Breast epithelium (tissue), 4 donors: ENCODE results near the gene STXBP4. TPM values are rescaled to one million over a fixed set of nuclear protein-coding genes. Genes with fewer than 3 reads are reported as not detected.

ENCODE experiments used
- DNase-seq, 2 donors: peaks; one replicate each; pipeline ENCODE4 v3.0.0-alpha.2; 2019; ENCODE audit warnings: low spot score in 2 of 2
- H3K27ac ChIP-seq, 2 donors: fragments of 200-600 bp; sonication (generic) in 1 of 2; one replicate each; pipeline ENCODE4 v1.5.1; 2016 to 2019; ENCODE audit warnings: mild to moderate bottlenecking in 1 of 2
- H3K27me3 ChIP-seq, 2 donors: fragments of 200-600 bp; sonication (generic) in 1 of 2; one replicate each; pipeline versions ENCODE4 v1.5.1 to v1.6.0; 2017 to 2019; ENCODE audit warnings: control low read depth in 1 of 2, mild to moderate bottlenecking in 1 of 2
- H3K36me3 ChIP-seq: fragments of 200-600 bp; one replicate; pipeline ENCODE4 v1.5.1; 2019
- H3K4me1 ChIP-seq, 2 donors: fragments of 200-600 bp; sonication (generic); one replicate each; pipeline ENCODE4 v1.5.1; 2016 to 2019; ENCODE audit warnings: control low read depth in 1 of 2
- H3K4me3 ChIP-seq, 3 donors: fragments of 200-600 bp; sonication (generic); 1 replicate in 2 of 3; 2 replicates in 1 of 3; pipeline ENCODE4 v1.5.1; 2016 to 2019; ENCODE audit warnings: mild to moderate bottlenecking in 3 of 3, moderate library complexity in 2 of 3
- H3K9me3 ChIP-seq, 2 donors: fragments of 200-600 bp; sonication (generic) in 1 of 2; one replicate each; pipeline ENCODE4 v1.5.1; 2016 to 2019; ENCODE audit warnings: control low read depth in 1 of 2
- CTCF ChIP-seq, 3 donors: fragments of 450-650 bp; IDR thresholded peaks; one replicate each; pipeline ENCODE4 v1.5.1; 2016 to 2017; ENCODE audit warnings: antibody characterized with exemption in 3 of 3, mild to moderate bottlenecking in 3 of 3, moderate library complexity in 3 of 3
- POLR2A ChIP-seq: fragments of 450-650 bp; IDR thresholded peaks from one replicate; pipeline ENCODE4 v1.6.1; 2016; ENCODE audit warnings: antibody characterized with exemption, mild to moderate bottlenecking, moderate library complexity
- POLR2AphosphoS5 ChIP-seq, 3 donors: sonication (generic); formaldehyde crosslinking; IDR thresholded peaks; one replicate each; pipeline ENCODE4 v1.6.1; 2017; ENCODE audit warnings: antibody characterized with exemption in 3 of 3
- intact Hi-C: fragments of 100-400 bp; cut with DNase I; formaldehyde crosslinking; loops from one replicate; pipeline ENCODE4 v1.15.1; 2023; ENCODE audit warnings: low total_unique reads
- total RNA-seq, 3 donors: library from RNA; depleted of rRNA; stranded (reverse); fragments of >200 nt; gene quantifications; one replicate each; pipeline ENCODE4 v1.1.0, GENCODE V29; 2016

STXBP4 gene
- total RNA-seq, 3 donors from 2014 or later, result 10.4 to 29.2 (median 20.2) TPM

- H3K4me1 ChIP-seq, result peaks cover 0 to 4% of the 10 kb centered on the region in 2 donors
- TF ChIP-seq POLR2A, result no peak
- TF ChIP-seq POLR2AphosphoS5 (IDR thresholded peaks at IDR 0.05), result no peak
- no peak for TF ChIP-seq CTCF (IDR thresholded peaks at IDR 0.05)
- H3K9me3 ChIP-seq, result no peaks in the 10 kb centered on the region
- H3K27me3 ChIP-seq, result no peaks in the 10 kb centered on the region
- no peak overlapping the region for H3K4me3 ChIP-seq
- H3K36me3 ChIP-seq, result no peaks in the 10 kb centered on the region
- no peak for DNase-seq
- intact Hi-C loops, result no loop called here
- H3K27ac ChIP-seq, result no peak overlapping the region
Observed at GRCh38 chr17:55120651-55121050, 152.1 kb downstream of the STXBP4 start.

- peaks cover 0 to 4% of the 10 kb centered on the region in 2 donors for H3K4me1 ChIP-seq
- H3K27ac ChIP-seq, result no peak overlapping the region
- intact Hi-C loops, result no loop called here
- TF ChIP-seq CTCF (IDR thresholded peaks at IDR 0.05), result no peak
- TF ChIP-seq POLR2AphosphoS5 (IDR thresholded peaks at IDR 0.05), result no peak
- no peak for TF ChIP-seq POLR2A
- no peaks in the 10 kb centered on the region for H3K36me3 ChIP-seq
- DNase-seq, result no peak
- H3K9me3 ChIP-seq, result no peaks in the 10 kb centered on the region
- H3K4me3 ChIP-seq, result no peak overlapping the region
- no peaks in the 10 kb centered on the region for H3K27me3 ChIP-seq
Observed at GRCh38 chr17:55121268-55121667, 152.7 kb downstream of the STXBP4 start.

GRCh38 chr17:55122114-55122513 is 153.5 kb downstream of the STXBP4 start:
- no peaks in the 10 kb centered on the region for H3K36me3 ChIP-seq
- no peak overlapping the region for H3K27ac ChIP-seq
- no peak for DNase-seq
- H3K27me3 ChIP-seq, result no peaks in the 10 kb centered on the region
- H3K4me3 ChIP-seq, result no peak overlapping the region
- H3K9me3 ChIP-seq, result no peaks in the 10 kb centered on the region
- no peak for TF ChIP-seq CTCF (IDR thresholded peaks at IDR 0.05)
- no peak for TF ChIP-seq POLR2AphosphoS5 (IDR thresholded peaks at IDR 0.05)
- TF ChIP-seq POLR2A, result no peak
- no peaks in the 10 kb centered on the region for H3K4me1 ChIP-seq
- intact Hi-C loops, result no loop called here

GRCh38 chr17:55124730-55125360 is 156.3 kb downstream of the STXBP4 start:
- no peaks in the 10 kb centered on the region for H3K27me3 ChIP-seq
- no peaks in the 10 kb centered on the region for H3K4me1 ChIP-seq
- intact Hi-C loops, result no loop called here
- no peak for DNase-seq
- H3K9me3 ChIP-seq, result no peaks in the 10 kb centered on the region
- H3K27ac ChIP-seq, result no peak overlapping the region
- TF ChIP-seq POLR2A, result no peak
- no peak for TF ChIP-seq POLR2AphosphoS5 (IDR thresholded peaks at IDR 0.05)
- no peak for TF ChIP-seq CTCF (IDR thresholded peaks at IDR 0.05)
- H3K36me3 ChIP-seq, result no peaks in the 10 kb centered on the region
- no peak overlapping the region for H3K4me3 ChIP-seq

GRCh38 chr17:55133583-55133982 is 165.0 kb downstream of the STXBP4 start:
- H3K4me1 ChIP-seq, result no peaks in the 10 kb centered on the region
- no peaks in the 10 kb centered on the region for H3K36me3 ChIP-seq
- H3K9me3 ChIP-seq, result no peaks in the 10 kb centered on the region
- no peak overlapping the region for H3K4me3 ChIP-seq
- DNase-seq, result no peak
- TF ChIP-seq POLR2AphosphoS5 (IDR thresholded peaks at IDR 0.05) (no peak), POLR2A (no peak), CTCF (IDR thresholded peaks at IDR 0.05) (no peak)
- H3K27me3 ChIP-seq, result no peaks in the 10 kb centered on the region
- intact Hi-C loops, result no loop called here
- no peak overlapping the region for H3K27ac ChIP-seq
